Testis (tissue), 2 donors: ENCODE results near the gene XXYLT1.

Experiments used
- POLR2A ChIP-seq: fragments of 450-650 bp; IDR thresholded peaks from one replicate; pipeline ENCODE4 v1.6.1; 2017; ENCODE audit warnings: antibody characterized with exemption, mild to moderate bottlenecking, moderate library complexity
- TF ChIP-seq, protein P1 (sequence below), 3 experiments: fragments of 450-650 bp in 2 of 3; fragments of 200-600 bp in 1 of 3; sonication (generic) in 1 of 3; IDR thresholded peaks; one replicate each; pipeline ENCODE4 v1.5.1; 2016 to 2019; ENCODE audit warnings: antibody characterized with exemption in 3 of 3, mild to moderate bottlenecking in 2 of 3, moderate library complexity in 1 of 3

DNA sequence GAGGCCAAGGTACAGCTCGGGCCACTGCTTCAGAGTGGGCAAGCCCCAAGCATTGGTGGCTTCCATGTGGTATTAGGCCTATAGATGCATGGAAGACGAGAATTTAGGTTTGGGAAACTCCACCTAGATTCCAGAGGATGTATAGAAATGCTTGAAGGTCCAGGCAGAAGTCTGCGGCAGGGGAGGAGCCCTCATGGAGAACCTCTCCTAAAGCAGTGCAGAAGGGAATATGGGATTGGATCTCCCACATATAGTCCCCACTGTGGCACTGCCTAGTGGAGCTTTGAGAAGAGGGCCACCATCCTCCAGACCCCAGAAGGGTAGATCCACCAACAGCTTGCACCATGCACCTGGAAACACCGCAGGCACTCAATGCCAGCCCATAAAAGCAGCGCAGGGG is 48.1 kb upstream of the XXYLT1 start:
- TF ChIP-seq POLR2A: no peak
- TF ChIP-seq, protein P1, sequence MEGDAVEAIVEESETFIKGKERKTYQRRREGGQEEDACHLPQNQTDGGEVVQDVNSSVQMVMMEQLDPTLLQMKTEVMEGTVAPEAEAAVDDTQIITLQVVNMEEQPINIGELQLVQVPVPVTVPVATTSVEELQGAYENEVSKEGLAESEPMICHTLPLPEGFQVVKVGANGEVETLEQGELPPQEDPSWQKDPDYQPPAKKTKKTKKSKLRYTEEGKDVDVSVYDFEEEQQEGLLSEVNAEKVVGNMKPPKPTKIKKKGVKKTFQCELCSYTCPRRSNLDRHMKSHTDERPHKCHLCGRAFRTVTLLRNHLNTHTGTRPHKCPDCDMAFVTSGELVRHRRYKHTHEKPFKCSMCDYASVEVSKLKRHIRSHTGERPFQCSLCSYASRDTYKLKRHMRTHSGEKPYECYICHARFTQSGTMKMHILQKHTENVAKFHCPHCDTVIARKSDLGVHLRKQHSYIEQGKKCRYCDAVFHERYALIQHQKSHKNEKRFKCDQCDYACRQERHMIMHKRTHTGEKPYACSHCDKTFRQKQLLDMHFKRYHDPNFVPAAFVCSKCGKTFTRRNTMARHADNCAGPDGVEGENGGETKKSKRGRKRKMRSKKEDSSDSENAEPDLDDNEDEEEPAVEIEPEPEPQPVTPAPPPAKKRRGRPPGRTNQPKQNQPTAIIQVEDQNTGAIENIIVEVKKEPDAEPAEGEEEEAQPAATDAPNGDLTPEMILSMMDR (IDR thresholded peaks at IDR 0.05): no peak
